GM23248 (cell line): ENCODE data around the gene GNB5. TPM values are rescaled to one million over a fixed set of nuclear protein-coding genes. Genes with fewer than 3 reads are reported as not detected.

Experiments
- DNase-seq: peaks from one replicate; pipeline ENCODE4 v3.0.0-alpha.2; 2015
- H2AFZ ChIP-seq: fragments of 200-600 bp; sonication (generic); 2 replicates; pipeline ENCODE4 v1.6.1; 2016; ENCODE audit warnings: antibody characterized with exemption
- H3F3A ChIP-seq: fragments of 200-600 bp; sonication (generic); 2 replicates; pipeline ENCODE4 v1.6.1; 2016; ENCODE audit warnings: mild to moderate bottlenecking, antibody characterized with exemption, mixed run types; ENCODE audit not compliant: insufficient read depth
- H3K27ac ChIP-seq: fragments of 200-600 bp; sonication (generic); 2 replicates; pipeline ENCODE4 v1.5.1; 2016; ENCODE audit warnings: mild to moderate bottlenecking
- H3K27me3 ChIP-seq: fragments of 200-600 bp; sonication (generic); replicated peaks from 2 replicates; pipeline ENCODE4 v1.6.1; 2016; ENCODE audit warnings: mild to moderate bottlenecking; ENCODE audit not compliant: insufficient read depth
- H3K36me3 ChIP-seq: fragments of 200-600 bp; sonication (generic); 2 replicates; pipeline ENCODE4 v1.6.1; 2016; ENCODE audit warnings: low read depth, mild to moderate bottlenecking
- H3K4me1 ChIP-seq: fragments of 200-600 bp; sonication (generic); 2 replicates; pipeline ENCODE4 v1.6.1; 2016; ENCODE audit warnings: mild to moderate bottlenecking; ENCODE audit not compliant: insufficient read depth
- H3K4me2 ChIP-seq: fragments of 200-600 bp; sonication (generic); one replicate; pipeline ENCODE4 v1.6.1; 2016; ENCODE audit warnings: mild to moderate bottlenecking; ENCODE audit not compliant: unreplicated experiment
- H3K4me3 ChIP-seq: fragments of 200-600 bp; sonication (generic); 2 replicates; pipeline ENCODE4 v1.5.1; 2016; ENCODE audit warnings: mild to moderate bottlenecking
- H3K79me2 ChIP-seq: fragments of 200-600 bp; sonication (generic); 2 replicates; pipeline ENCODE4 v1.6.1; 2016; ENCODE audit warnings: mild to moderate bottlenecking; ENCODE audit not compliant: insufficient read depth
- H3K9ac ChIP-seq: fragments of 200-600 bp; sonication (generic); 2 replicates; pipeline ENCODE4 v1.6.1; 2016; ENCODE audit warnings: mild to moderate bottlenecking
- H3K9me2 ChIP-seq: fragments of 200-600 bp; sonication (generic); 2 replicates; pipeline ENCODE4 v1.6.1; 2016; ENCODE audit warnings: mixed run types, mild to moderate bottlenecking, moderate library complexity; ENCODE audit not compliant: insufficient read depth
- H3K9me3 ChIP-seq: fragments of 200-600 bp; sonication (generic); one replicate; pipeline ENCODE4 v1.6.1; 2017; ENCODE audit warnings: low read depth
- H4K20me1 ChIP-seq: fragments of 200-600 bp; sonication (generic); 2 replicates; pipeline ENCODE4 v1.6.0; 2016; ENCODE audit not compliant: insufficient read depth
- EZH2 ChIP-seq: fragments of 200-600 bp; sonication (generic); IDR thresholded peaks from 2 replicates; pipeline ENCODE4 v1.6.1; 2018; ENCODE audit warnings: antibody characterized with exemption, mild to moderate bottlenecking; ENCODE audit not compliant: insufficient read depth, poor library complexity, severe bottlenecking
- EZH2phosphoT487 ChIP-seq: fragments of 200-600 bp; sonication (generic); IDR thresholded peaks from 2 replicates; pipeline ENCODE4 v1.6.1; 2018; ENCODE audit warnings: antibody characterized with exemption, moderate library complexity, mild to moderate bottlenecking, low read depth; ENCODE audit not compliant: insufficient read depth
- WGBS, 2 experiments: methylation state at CpG; one replicate each; pipeline ENCODE4 v1.1.6; 2015 to 2017; ENCODE audit warnings: low lambda C conversion rate in 2 of 2, low coverage in 1 of 2; ENCODE audit errors: missing lambda C conversion rate in 2 of 2; 5-methylcytosine and 5-hydroxymethylcytosine counted together
- in situ Hi-C: fragments of 300-500 bp; cut with MboI; formaldehyde crosslinking; loops from 2 replicates; pipeline ENCODE4 v1.15.0; 2020
- polyA plus RNA-seq: library from polyadenylated mRNA; unstranded; fragments of >200 nt; fragmentation: Nextera tagmentation; extraction: Ambion mirVana; gene quantifications from 2 replicates; pipeline ENCODE4 v1.2.1, GENCODE V29; 2016
- total RNA-seq: library from RNA; depleted of rRNA; stranded (reverse); fragments of >200 nt; shearing (Covaris generic); gene quantifications from 2 replicates; pipeline ENCODE4 v1.2.3, GENCODE V29; 2014

GNB5 gene
- total and polyA plus RNA-seq, 2 experiments from 2014 or later: 39.9 to 42.8 TPM

DNA sequence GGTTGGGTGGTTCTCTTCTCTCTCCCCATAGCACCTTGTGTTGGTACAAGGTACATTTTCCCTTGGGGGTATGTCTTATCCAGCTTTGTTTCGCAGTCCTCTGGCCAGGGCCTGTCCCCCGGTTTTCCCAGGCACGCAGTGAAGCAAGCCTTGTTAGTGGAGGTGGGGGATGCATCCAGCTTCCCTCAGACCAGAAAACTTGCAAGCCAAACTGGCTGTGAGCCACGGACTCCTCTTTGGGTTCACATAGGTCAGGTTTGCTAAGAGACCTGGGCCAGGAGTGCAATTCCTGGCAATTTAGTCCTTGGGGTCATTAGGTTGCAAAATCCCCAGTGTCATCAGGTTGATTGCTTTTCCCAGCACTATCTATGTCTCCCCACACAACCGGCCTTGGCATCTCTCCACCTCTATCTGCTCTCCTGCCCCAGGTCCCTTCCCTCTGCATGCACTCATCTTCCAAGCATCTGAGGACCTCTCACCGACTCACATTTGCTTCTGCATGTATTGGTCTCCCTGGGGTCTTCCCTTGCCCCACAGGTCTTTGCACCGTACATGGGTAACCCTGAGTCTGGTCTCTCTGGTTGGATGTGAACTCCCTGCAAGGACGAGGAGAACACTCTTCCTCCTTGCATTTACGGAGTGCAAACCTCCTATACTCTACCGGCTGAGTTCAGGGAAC is 112.9 kb downstream of the GNB5 start:
- no peak for TF ChIP-seq EZH2
- TF ChIP-seq EZH2phosphoT487: no peak
- in situ Hi-C loops: no loop called here
- no peak overlapping the region for H3K27ac ChIP-seq
- no peak for DNase-seq
- H3K79me2 ChIP-seq: no peaks in the 10 kb centered on the region
- H3K4me2 ChIP-seq: no peak overlapping the region
- no peaks in the 10 kb centered on the region for H3K36me3 ChIP-seq
- H3F3A ChIP-seq: peaks cover 15% of the 10 kb centered on the region; the same call in 1 of the 2 replicates
- H3K27me3 ChIP-seq: no peaks in the 10 kb centered on the region
- H4K20me1 ChIP-seq: no peaks in the 10 kb centered on the region
- no peak overlapping the region for H3K9ac ChIP-seq
- H2AFZ ChIP-seq: peak overlapping the region; percentile 17; the same call in 1 of the 2 replicates
- no peaks in the 10 kb centered on the region for H3K9me3 ChIP-seq
- 82% methylated on average over 10 of the region's 10 CpGs for WGBS, 2 experiments
- H3K9me2 ChIP-seq: no peaks in the 10 kb centered on the region
- H3K4me3 ChIP-seq: no peak overlapping the region
- peaks cover 29% of the 10 kb centered on the region for H3K4me1 ChIP-seq

DNA sequence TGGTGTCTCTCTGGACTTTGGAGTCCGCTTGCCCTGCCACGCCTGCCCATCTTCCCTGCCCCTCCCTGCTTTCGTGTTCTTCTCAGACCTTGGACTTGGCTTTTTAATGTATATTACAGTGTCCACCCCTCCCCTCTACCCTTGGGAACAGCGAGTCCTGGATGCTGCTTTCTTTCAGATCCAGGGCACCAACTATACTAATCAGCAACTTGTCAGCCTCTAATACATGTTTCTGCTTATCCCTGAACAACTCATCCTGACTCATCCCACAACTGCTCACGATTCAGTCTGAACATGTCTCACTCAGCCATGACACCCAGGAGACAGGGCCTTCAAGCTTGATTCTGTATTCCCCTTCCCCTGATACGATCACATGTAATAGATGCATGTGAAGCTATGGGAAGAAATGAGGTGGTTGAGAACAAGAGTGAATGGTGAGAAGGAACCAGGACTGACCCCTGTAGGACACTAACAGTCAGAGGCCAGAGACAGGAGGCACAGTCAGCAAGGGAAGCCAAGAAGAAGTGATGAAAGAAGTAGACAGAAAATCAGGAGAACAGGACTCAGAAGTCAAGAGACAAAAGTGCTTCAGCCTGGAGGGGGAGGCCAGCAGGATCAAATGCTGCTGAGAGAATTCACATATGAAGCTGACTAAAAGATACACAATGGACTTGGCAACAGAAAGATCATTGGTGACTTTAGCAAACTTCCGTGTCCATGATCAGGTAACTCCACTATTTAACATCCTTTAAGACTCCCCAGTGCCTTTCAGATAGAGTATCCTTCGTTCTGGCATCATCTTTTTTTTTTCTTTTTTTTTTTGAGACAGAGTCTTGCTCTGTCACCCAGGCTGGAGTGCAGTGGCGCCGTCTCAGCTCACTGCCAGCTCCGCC is 114.1 kb downstream of the GNB5 start:
- no peaks in the 10 kb centered on the region for H3K36me3 ChIP-seq
- H3K4me3 ChIP-seq: no peak overlapping the region; the same call in 1 of the 2 replicates
- peak overlapping the region; percentile 61 for H3K9ac ChIP-seq
- WGBS, 2 experiments: 44 to 49% methylated on average over 11 of the region's 11 CpGs
- H3K9me3 ChIP-seq: no peaks in the 10 kb centered on the region
- peak overlapping the region; percentile 73 for H2AFZ ChIP-seq
- TF ChIP-seq EZH2phosphoT487: no peak
- no peak for TF ChIP-seq EZH2
- peaks cover 29% of the 10 kb centered on the region for H3K4me1 ChIP-seq
- peak; percentile 88 for DNase-seq
- H3K79me2 ChIP-seq: no peaks in the 10 kb centered on the region
- H3K27ac ChIP-seq: peak overlapping the region; percentile 82
- H3K4me2 ChIP-seq: peak overlapping the region; percentile 63
- no peaks in the 10 kb centered on the region for H3K27me3 ChIP-seq
- in situ Hi-C loops: no loop called here
- no peaks in the 10 kb centered on the region for H4K20me1 ChIP-seq
- peaks cover 15% of the 10 kb centered on the region; the same call in 1 of the 2 replicates for H3F3A ChIP-seq
- H3K9me2 ChIP-seq: no peaks in the 10 kb centered on the region

DNA sequence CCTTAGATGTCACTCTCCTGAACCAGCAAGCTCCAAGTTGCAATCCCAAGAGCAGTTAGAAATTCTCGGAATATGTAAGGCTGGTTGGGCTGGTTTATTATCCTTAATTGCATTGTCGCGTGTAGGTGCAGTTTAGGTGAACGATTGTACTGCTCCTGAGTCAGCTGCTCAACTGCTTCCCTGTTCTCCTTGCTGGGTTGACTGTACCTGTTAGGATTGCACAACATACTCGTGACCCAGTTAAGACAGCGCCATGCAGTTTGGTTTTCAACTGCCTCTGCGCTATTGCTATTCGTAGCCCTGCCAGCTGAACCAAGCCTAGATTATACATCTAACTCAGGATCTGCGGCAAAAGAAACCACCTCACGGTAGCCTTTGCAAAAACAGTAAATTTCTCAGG is 119.6 kb downstream of the GNB5 start:
- Histone ChIP-seq H3K27me3 (no peaks in the 10 kb centered on the region), H2AFZ (no peak overlapping the region), H3K9me3 (no peaks in the 10 kb centered on the region), H3K36me3 (0 out of 2 replicates have a peak, but pooled peaks cover 3% of the 10 kb centered on the region), H4K20me1 (no peaks in the 10 kb centered on the region), H3K79me2 (no peaks in the 10 kb centered on the region), H3F3A (peaks cover 34% of the 10 kb centered on the region), H3K4me1 (peaks cover 6% of the 10 kb centered on the region), H3K4me2 (no peak overlapping the region), H3K27ac (no peak overlapping the region), H3K9me2 (no peaks in the 10 kb centered on the region), H3K4me3 (no peak overlapping the region), H3K9ac (no peak overlapping the region)
- DNase-seq: no peak
- in situ Hi-C loops: no loop called here
- TF ChIP-seq EZH2: no peak
- no peak for TF ChIP-seq EZH2phosphoT487
- WGBS, 2 experiments: 97% methylated on average over 10 of the region's 10 CpGs

DNA sequence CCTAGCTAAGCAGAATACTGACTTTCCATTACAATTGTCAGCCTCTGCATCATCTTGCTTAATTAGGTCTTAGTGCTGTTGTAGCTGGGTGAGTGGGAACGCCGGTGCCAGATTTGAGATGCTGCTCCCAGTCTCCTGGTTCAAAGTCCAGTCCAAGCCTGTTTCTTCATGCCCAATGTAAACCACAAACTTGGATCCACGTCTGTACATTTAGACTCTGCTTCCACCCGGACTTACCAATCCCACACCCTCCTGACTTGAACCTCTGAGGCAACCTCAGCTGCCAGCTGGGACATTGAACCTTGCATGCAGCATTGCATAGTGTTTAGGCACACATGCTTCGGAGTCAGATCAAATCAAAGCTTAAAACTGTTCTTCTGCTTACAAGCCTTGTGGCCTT is 121.6 kb downstream of the GNB5 start:
- no peak overlapping the region for H3K9ac ChIP-seq
- H3K79me2 ChIP-seq: no peaks in the 10 kb centered on the region
- H3K9me3 ChIP-seq: no peaks in the 10 kb centered on the region
- no peaks in the 10 kb centered on the region for H3K9me2 ChIP-seq
- H3K4me2 ChIP-seq: no peak overlapping the region
- H3F3A ChIP-seq: peaks cover 33% of the 10 kb centered on the region
- H3K4me3 ChIP-seq: no peak overlapping the region
- H3K27ac ChIP-seq: no peak overlapping the region
- H3K36me3 ChIP-seq: peaks cover 15% of the 10 kb centered on the region; the same call in 1 of the 2 replicates
- no peaks in the 10 kb centered on the region for H3K4me1 ChIP-seq
- WGBS, 2 experiments: 93 to 96% methylated on average over 5 of the region's 5 CpGs
- in situ Hi-C loops: no loop called here
- no peaks in the 10 kb centered on the region for H4K20me1 ChIP-seq
- no peak for DNase-seq
- H3K27me3 ChIP-seq: no peaks in the 10 kb centered on the region
- no peak overlapping the region for H2AFZ ChIP-seq
- no peak for TF ChIP-seq EZH2phosphoT487
- no peak for TF ChIP-seq EZH2
